IPS DF 4.7 (cell line): ENCODE data around the gene KCNIP3.

ENCODE experiments used
- DNase-seq: peaks from one replicate; pipeline ENCODE4 v3.0.0-alpha.2; 2013; ENCODE audit warnings: low spot score; ENCODE audit errors: extremely low read depth

Gene KCNIP3

GRCh38 chr2:95294579-95295250 is 2.4 kb upstream of the KCNIP3 start:
- DNase-seq = no peak

GRCh38 chr2:95295376-95295775 is 1.8 kb upstream of the KCNIP3 start:
- DNase-seq = no peak

GRCh38 chr2:95296011-95296410 is 1.1 kb upstream of the KCNIP3 start:
- no peak for DNase-seq

- no peak for DNase-seq
These were observed 670 bp downstream of the KCNIP3 start for GRCh38 chr2:95297639-95298395.

- no peak for DNase-seq
These were observed 1.5 kb downstream of the KCNIP3 start for GRCh38 chr2:95298486-95299111.

GRCh38 chr2:95299961-95300360 is 2.8 kb downstream of the KCNIP3 start:
- DNase-seq = no peak

- no peak for DNase-seq
These were observed 3.3 kb downstream of the KCNIP3 start for GRCh38 chr2:95300450-95300849.

- no peak for DNase-seq
These were observed 4.0 kb downstream of the KCNIP3 start for GRCh38 chr2:95301186-95301585.

- DNase-seq = no peak
These were observed 4.9 kb downstream of the KCNIP3 start for GRCh38 chr2:95301876-95302641.

- no peak for DNase-seq
These were observed 6.2 kb downstream of the KCNIP3 start for GRCh38 chr2:95303191-95303919.

- DNase-seq = no peak
These were observed 8.4 kb downstream of the KCNIP3 start for GRCh38 chr2:95305380-95306061.

GRCh38 chr2:95306336-95306895 is 9.3 kb downstream of the KCNIP3 start:
- DNase-seq = no peak

GRCh38 chr2:95307036-95307435 is 9.9 kb downstream of the KCNIP3 start:
- no peak for DNase-seq

- no peak for DNase-seq
These were observed 10.7 kb downstream of the KCNIP3 start for GRCh38 chr2:95307878-95308277.

GRCh38 chr2:95308426-95308990 is 11.4 kb downstream of the KCNIP3 start:
- no peak for DNase-seq

- DNase-seq = no peak
These were observed 12.5 kb downstream of the KCNIP3 start for GRCh38 chr2:95309599-95309998.

- DNase-seq = no peak
These were observed 13.1 kb downstream of the KCNIP3 start for GRCh38 chr2:95310216-95310615.

- DNase-seq = no peak
These were observed 13.5 kb downstream of the KCNIP3 start for GRCh38 chr2:95310651-95311050.

- no peak for DNase-seq
These were observed 14.8 kb downstream of the KCNIP3 start for GRCh38 chr2:95311815-95312542.
